ENCODE results near the gene PHF20. TPM values are rescaled to one million over a fixed set of nuclear protein-coding genes. Genes with fewer than 3 reads are reported as not detected.
"Not testable (repeated sequence)": the region's sequence is repeated elsewhere in the genome, so short reads cannot be mapped to it uniquely, and the experiment has no call there.

PHF20 gene
- total RNA-seq, 1 donor from 2014 or later, result 86.0 TPM

DNA sequence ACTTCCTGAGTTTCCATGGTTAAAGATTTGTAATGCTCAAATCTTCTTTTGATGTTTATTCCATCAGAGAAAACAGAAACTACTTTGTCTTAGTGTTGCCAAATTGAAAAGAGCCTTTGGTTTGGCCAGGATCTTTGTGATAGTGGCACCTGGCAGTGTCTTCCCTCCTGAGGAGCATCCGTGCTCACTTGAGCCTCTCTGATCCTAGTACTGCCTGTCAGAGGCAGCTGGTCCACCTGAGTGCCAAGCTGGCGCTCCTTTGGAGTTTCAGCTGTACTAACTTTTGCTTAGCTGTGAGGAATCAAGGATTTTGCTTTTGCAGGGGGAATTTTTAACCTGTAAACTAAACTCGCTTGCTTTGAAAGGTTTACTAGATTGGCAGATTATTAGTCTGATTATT, 121.1 kb downstream of the PHF20 start:
- Mint-ChIP-seq H3K36me3 (ENCODE audit: low read depth) (peaks cover 24% of the 10 kb centered on the region), H3K9me3 (no peaks in the 10 kb centered on the region), H3K4me3 (no peak overlapping the region), H3K27ac (no peak overlapping the region), H3K4me1 (peaks cover 20% of the 10 kb centered on the region), H3K27me3 (no peaks in the 10 kb centered on the region)
- TF ChIP-seq, protein P1, sequence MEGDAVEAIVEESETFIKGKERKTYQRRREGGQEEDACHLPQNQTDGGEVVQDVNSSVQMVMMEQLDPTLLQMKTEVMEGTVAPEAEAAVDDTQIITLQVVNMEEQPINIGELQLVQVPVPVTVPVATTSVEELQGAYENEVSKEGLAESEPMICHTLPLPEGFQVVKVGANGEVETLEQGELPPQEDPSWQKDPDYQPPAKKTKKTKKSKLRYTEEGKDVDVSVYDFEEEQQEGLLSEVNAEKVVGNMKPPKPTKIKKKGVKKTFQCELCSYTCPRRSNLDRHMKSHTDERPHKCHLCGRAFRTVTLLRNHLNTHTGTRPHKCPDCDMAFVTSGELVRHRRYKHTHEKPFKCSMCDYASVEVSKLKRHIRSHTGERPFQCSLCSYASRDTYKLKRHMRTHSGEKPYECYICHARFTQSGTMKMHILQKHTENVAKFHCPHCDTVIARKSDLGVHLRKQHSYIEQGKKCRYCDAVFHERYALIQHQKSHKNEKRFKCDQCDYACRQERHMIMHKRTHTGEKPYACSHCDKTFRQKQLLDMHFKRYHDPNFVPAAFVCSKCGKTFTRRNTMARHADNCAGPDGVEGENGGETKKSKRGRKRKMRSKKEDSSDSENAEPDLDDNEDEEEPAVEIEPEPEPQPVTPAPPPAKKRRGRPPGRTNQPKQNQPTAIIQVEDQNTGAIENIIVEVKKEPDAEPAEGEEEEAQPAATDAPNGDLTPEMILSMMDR (IDR thresholded peaks at IDR 0.05), result no peak
- intact Hi-C loops (cut with micrococcal nuclease), result no loop called here
- DNase-seq, result no peak
- ATAC-seq (ENCODE audit: low read depth), result no peak
- ChIA-PET POLR2A (interaction anchor here (1.6 kb wide), 1 partner anchor 150 kb away, joined by 6 read pairs; the partner anchor contains the start of gene RBM39), CTCF (no interaction called here)

DNA sequence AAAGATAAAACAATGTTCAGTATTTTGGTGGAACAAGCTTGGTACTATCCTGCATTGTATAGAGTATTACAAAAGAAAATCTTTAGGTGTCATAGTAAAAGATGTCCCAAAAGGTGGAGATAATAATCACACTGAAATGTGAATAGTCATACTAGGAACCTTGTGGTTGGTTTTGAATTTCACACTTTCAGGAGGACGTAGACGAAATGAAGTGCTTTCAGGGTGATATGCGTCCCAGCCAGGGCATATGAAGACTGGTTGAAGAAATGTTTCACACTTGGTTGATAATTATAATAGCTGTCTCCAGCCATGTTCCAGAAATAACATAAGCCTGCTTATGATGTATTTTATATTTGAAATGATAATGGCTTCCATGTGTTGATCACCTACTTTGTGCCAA, 122.1 kb downstream of the PHF20 start:
- intact Hi-C loops (cut with micrococcal nuclease), result no loop called here

DNA sequence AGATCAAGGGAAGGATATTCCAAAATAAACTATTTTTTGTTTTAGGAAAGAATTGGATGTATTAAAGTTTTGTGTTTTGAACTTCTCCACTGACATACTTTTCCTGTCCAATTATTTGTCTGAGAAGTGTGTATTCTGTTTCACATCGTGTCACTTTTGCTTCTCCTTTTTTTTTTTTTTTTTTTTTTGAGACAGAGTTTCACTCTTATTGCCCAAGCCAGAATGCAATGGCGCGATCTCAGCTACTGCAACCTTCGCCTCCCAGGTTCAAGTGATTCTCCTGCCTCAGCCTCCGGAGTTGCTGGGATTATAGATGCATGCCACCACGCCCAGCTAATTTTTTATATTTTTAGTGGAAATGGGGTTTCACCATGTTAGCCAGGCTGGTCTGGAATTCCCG, 123.7 kb downstream of the PHF20 start:
- CTCF ChIA-PET; intact Hi-C loops (cut with micrococcal nuclease); H3K9me3 Mint-ChIP-seq; POLR2A ChIA-PET; DNase-seq; H3K4me3 Mint-ChIP-seq; H3K27ac Mint-ChIP-seq; ATAC-seq (ENCODE audit: low read depth); H3K27me3 Mint-ChIP-seq: not testable (repeated sequence)
- Mint-ChIP-seq H3K4me1 (peaks cover 20% of the 10 kb centered on the region), H3K36me3 (ENCODE audit: low read depth) (peaks cover 35% of the 10 kb centered on the region)

More for the DNA sequence above, 122.1 kb downstream of the PHF20 start:
- POLR2A ChIA-PET, result interaction anchor here (0.6 to 1.6 kb wide), 3 partner anchors 13 to 151 kb away, joined by 3 to 6 read pairs (median 6); partner anchors contain the start of genes RBM39 and SCAND1
- peak; percentile 49 for ATAC-seq (ENCODE audit: low read depth)
- Mint-ChIP-seq H3K9me3 (no peaks in the 10 kb centered on the region), H3K4me3 (no peak overlapping the region), H3K4me1 (peaks cover 20% of the 10 kb centered on the region), H3K27ac (no peak overlapping the region), H3K27me3 (no peaks in the 10 kb centered on the region), H3K36me3 (ENCODE audit: low read depth) (peaks cover 22% of the 10 kb centered on the region)
- TF ChIP-seq, protein P1 (IDR thresholded peaks at IDR 0.05), result no peak
- no peak for DNase-seq
- CTCF ChIA-PET, result interaction anchor here (2.1 kb wide), 1 partner anchor 10 kb away, joined by 7 read pairs; no protein-coding TSS in a partner anchor

DNA sequence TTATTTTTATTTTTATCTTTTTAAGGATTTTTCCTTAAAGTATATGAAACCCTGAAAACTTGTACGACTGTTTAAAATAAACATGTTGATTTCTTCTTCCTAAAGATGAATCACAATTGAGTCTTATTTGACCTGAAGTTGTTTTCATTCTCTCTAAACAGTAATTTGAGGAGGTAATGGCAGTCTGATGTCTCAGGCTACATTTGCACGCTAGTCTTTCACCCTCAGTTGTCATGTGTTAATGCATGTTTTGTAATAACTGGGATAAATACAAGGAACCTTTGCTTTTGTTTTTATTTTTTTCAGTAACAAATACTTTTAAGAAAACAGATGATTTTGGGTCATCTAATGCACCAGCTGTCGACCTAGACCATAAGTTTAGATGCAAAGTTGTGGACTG, 127.2 kb downstream of the PHF20 start:
- TF ChIP-seq, protein P1 (IDR thresholded peaks at IDR 0.05), result no peak
- Mint-ChIP-seq H3K36me3 (ENCODE audit: low read depth) (peaks cover 57% of the 10 kb centered on the region), H3K4me3 (no peak overlapping the region), H3K27me3 (no peaks in the 10 kb centered on the region), H3K4me1 (peaks cover 17% of the 10 kb centered on the region), H3K9me3 (no peaks in the 10 kb centered on the region), H3K27ac (no peak overlapping the region)
- ChIA-PET CTCF (no interaction called here), POLR2A (no interaction called here)
- intact Hi-C loops (cut with micrococcal nuclease), result no loop called here
- ATAC-seq (ENCODE audit: low read depth), result no peak
- no peak for DNase-seq

DNA sequence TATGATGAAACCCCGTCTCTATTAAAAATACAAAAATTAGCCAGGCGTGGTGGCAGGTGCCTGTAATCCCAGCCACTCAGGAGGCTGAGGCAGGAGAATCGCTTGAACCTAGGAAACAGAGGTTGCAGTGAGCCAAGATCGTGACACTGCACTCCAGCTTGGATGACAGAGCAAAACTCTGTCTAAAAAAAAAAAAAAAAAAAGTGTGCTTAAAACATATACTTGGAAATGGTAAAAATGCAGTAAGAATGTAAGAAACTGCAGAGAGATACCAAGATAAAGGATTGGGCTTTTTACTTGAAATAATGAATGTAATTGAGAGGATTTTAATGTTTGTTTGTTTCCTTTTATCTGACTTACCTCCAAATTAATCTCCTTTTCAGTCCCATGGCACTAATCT, 129.4 kb downstream of the PHF20 start:
- H3K27me3 Mint-ChIP-seq; CTCF ChIA-PET; H3K9me3 Mint-ChIP-seq; intact Hi-C loops (cut with micrococcal nuclease); H3K4me3 Mint-ChIP-seq; ATAC-seq (ENCODE audit: low read depth); DNase-seq; POLR2A ChIA-PET; H3K4me1 Mint-ChIP-seq; H3K27ac Mint-ChIP-seq: not testable (repeated sequence)
- peaks cover 66% of the 10 kb centered on the region for H3K36me3 Mint-ChIP-seq (ENCODE audit: low read depth)

DNA sequence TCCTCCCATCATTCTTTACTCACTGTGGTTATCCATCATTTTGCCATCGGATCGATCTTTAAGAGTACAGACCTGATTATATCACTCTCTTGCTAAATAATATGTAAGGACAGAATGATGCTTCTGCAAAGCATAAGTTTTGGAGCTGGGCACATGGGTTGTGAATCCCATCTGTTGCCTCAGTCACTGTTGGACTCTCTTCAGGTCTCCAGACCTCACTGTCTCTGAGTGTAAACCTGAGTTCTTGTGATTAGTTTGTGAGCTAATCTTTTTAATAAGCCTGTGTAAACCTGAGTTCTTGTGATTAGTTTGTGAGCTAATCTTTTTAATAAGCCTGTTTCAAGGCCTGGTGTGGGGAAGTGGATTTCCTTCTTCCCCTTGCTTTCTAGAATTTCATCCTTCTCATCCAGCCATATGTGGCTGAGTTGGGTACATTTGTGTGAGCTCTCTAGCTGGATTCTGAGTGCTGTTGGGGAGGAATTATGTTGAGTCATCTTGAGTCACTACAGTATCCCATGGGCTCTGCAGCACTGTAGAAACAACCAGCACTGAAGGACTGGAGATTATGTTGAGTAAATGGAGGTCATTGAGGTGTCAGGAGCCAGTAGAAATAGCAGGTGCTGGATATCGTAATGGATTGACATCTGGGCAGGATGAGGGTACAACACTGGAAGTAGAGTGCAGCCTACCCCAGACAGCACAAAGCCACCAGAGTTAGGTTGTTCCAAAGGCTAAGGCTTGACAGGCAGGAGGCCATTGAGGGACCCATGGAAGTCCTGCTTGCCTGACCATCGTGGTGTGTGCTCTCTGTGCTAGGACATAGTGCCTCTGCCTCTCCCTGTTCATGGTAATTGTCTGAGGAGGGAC, 130.1 kb downstream of the PHF20 start:
- no peak for DNase-seq
- ChIA-PET CTCF (interaction anchor here (0.6 kb wide), 1 partner anchor 226 kb away, joined by 4 read pairs; no protein-coding TSS in a partner anchor), POLR2A (interaction anchor here (0.6 kb wide), 1 partner anchor 40 kb away, joined by 5 read pairs; no protein-coding TSS in a partner anchor)
- Mint-ChIP-seq H3K4me1 (no peaks in the 10 kb centered on the region), H3K9me3 (no peaks in the 10 kb centered on the region), H3K4me3 (no peak overlapping the region), H3K27me3 (no peaks in the 10 kb centered on the region), H3K36me3 (ENCODE audit: low read depth) (peaks cover 67% of the 10 kb centered on the region), H3K27ac (no peak overlapping the region)
- intact Hi-C loops (cut with micrococcal nuclease), result no loop called here
- TF ChIP-seq, protein P1 (IDR thresholded peaks at IDR 0.05), result no peak
- no peak for ATAC-seq (ENCODE audit: low read depth)
